Activated naive CD4-positive, alpha-beta T cell treated with Interleukin-2 at 50 U/mL for 16 hours (primary cell): Measurements from ENCODE around the gene PLEKHM3.
"Not testable (repeated sequence)": the region's sequence is repeated elsewhere in the genome, so short reads cannot be mapped to it uniquely, and the experiment has no call there.

Source experiments
- DNase-seq: peaks from one replicate; pipeline ENCODE4 v3.0.0-alpha.2; 2020

Gene PLEKHM3

DNA sequence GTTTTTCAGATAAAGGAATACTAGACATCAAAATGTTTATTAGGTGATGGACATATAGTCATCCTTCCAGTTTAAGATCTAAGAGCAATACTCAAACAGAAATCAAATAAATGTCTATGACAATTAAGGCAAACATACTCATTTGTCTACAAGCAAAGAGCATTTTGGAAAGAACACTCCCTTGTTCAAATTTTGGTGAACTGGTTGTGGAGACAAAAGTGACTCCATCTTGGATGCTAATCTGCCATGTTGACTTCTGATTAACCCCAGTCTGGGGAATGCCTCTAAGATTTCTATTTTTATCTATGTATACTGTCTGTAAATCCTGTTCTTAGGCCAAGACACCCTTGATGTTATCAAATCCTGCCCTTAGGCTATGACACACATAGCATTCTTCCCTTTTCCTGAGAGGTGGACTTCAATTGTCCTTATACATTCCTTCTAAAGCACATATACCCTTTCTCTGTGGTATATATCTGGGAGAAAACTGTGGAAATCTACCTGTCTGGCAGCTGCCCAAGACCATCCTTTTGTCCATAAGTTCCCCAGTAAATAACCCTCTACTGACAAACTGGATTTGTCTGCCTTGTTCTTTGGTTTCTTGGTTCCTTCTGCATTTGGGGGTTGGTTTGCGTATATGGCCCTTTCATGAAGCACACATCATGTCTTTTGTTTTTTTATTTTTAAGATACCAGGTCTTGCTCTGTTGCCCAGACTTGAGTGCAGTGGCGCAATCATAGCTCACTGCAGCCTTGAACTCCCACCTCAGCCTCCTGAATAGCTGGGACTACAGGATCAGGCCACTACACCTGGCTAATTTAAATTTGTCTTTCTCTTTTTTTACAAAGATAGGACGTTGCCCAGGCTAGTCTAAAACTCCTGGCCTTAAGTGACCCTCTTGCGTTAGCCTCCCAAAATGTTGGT, 12.5 kb upstream of the PLEKHM3 start:
- DNase-seq = no peak

DNA sequence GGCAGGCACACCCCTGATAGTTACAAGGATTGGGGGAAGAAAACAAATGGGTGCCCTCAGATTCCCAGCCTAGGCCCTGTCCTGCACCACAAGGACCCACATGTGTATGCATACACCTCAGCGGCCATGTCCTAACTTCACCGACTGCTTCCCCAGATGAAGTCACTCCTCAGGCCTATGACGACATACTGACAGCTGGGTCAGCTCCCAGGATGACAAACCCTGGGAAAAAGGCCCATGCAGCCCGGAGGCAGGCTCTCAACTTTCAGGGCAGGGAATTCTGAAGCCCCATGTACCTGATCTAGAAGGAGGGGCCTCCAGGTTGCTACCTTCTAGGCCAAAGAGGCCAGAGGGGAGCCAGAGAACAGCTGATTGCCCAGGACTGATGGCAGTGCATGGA, 11.0 kb upstream of the PLEKHM3 start:
- no peak for DNase-seq

DNA sequence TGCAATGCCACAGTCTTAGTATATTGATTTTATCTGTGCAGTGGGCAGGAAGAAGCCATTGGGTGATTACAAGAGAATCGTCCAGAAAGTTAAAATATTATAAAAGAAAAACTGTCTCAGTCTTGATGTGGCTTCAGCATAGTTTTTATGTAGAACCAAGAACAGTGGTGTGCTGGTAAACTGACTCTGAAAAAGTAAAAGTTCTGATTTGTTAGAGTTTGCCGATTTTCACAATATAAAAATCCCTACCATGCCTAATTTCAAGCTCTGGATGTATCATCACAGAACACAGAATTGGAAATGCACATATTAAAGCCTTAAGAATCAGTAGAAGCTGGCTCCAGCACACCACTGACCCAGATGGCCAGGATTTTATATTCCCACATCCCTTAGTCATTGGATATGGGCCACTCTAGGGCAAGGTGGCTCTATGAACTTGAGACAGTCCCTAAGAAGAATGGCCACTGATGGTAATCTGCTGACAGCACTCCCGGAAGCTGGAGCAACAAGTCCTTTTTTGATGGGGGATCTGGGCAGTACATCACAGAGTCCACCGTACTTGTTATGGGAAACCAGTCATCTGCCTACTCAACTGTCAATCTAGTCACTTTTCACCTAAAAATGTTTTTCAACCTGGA, 9.3 kb upstream of the PLEKHM3 start:
- DNase-seq = no peak

DNA sequence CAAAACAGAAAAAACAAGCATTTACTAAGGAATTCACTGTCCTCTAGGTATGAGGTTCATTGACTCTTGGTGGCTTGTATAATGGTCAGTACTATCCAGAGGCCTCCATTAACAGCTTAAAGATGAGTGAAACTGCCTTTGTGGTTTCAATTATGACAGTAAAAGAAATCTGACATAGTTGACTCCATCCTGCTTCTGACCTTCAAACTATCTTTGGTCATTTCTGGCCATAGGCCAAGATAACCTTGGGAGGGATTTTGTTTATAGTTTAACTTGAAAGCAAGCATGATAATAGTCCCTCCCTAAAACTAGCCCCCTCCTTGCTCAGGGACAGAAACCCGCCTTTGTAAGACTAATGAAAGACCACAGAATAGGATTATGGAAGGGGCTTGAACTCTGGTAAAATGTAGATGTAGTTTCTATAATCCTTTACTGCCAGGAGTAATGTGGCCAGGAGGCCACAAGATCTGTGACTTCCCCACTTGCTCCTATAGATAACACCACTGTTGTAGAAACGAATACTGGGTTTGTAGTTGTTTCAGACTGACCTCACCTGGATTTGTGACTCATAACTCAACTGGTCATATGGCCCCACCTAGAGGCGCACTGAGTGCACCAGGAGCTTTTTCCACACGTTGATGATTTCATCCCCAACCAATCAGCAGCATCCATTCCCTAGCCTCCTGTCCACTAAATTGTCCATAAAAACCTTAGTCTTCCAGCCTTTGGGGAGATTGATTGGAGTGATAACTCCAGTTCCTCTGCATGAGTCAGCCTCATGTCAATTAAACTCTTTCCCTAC, 8.6 kb upstream of the PLEKHM3 start:
- peak; percentile 10 for DNase-seq

DNA sequence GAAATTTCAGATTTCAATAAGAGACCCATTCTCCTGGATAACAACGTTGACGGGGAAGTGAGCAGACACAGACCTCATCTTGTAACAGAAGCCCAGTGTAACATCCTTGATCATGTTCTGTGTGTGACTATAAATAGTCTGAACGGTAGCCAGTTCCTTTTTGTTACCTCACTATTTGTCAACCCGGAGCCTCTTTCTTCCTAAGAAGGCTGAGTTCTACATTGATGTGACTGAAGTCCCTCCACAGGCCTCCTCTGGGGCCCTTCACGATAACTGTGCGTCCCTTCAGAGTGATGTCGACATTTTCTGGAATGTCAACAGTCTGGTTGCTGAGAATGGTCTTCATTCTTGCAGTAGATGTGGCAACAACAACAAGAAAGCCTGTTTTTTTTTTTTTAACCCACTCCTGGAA, 6.3 kb upstream of the PLEKHM3 start:
- no peak for DNase-seq

DNA sequence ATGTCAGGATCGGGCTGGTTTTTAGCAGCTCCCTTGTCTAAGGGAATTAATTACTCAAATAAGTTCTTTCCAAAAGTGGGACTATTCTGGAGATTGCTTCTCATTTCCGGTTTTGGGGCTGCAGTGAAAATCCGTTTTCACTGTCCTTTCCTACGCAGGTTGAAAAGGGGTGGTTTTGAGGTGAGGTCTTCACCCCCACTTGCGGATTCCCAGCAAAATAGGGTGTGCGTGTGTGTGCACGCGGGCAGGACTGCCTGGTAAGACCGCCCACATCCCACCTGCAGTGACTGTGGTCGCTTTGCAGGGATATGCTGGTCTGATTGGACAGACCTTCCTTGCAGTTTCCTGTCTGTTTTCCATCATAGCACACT, 472 bp upstream of the PLEKHM3 start:
- peak; percentile 45 for DNase-seq

DNA sequence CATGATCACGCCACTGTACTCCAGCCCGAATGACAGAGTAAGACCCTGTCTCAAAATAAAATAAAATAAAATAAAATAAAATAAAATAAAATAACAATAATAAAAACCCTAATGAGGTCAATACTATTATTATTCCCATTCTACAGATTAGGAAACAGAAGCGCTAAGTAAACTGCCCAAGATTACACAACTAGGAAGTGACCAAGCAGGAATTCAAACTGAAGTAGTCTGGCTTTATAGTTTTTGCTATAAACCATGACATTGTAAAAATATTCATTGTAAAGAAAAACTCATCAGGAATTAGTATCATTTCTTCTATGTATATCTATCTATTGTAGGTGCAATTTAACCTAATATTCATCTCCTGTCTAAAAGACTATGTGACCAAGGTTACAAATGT, 1.2 kb downstream of the PLEKHM3 start:
- no peak for DNase-seq

DNA sequence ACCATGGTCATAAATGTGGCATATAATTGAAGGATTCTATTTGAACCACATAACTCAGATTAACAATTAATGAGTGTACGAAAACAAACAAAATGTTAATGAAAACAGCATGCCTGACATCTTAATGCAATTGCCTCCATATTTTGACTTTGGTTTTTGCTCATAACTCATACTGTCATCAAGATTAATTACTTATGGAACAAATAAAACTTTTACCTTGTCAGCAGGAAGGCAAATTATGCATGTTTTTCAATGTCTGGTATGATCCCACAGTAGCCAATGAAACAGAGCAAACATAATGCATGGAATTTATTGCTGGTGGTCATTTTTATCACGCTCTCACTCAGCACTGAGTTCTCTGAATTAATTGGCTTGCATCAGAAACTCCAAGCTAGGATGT, 5.1 kb downstream of the PLEKHM3 start:
- DNase-seq = no peak

DNA sequence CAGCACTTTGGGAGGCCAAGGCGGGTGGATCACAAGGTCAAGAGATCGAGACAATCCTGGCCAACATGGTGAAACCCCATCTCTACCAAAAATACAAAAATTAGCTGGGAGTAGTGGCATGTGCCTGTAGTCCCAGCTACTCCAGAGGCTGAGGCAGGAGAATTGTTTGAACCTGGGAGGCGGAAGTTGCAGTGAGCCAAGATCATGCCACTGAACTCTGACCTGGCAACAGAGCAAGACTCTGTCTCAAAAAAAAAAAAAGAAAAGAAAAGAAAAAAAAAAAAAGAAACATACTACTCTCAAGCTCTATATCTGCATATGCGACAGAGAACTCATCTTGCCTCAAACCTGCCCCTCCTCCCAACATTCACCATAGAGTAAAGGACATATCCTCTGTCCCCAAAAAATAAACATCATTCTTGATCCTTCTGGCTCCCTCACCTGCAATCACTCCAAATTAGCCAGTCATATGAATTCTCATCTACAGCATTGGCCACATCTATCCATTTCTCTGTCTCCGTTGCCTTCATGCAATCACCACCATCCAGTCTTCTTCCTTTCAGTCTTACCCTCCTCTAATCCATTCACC, 7.1 kb downstream of the PLEKHM3 start:
- not testable (repeated sequence) for DNase-seq

DNA sequence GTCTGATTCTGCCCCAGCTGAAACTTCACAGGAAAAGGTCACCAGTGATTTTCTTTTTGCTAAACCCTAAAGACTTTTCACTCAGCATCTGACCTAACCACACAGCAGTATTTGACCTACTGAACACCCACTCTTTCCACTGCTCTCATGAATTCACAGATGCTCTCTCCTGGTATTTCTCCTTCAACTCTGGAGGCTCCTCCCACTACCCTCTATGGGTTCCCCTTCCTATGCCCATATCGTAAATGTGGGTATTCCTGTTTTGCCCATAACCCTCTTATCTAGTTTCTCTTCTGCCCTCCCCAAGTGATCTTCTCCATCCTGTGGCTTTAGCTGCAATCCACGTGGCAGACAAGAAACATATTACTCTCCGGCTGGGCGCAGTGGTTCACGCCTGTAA, 7.6 kb downstream of the PLEKHM3 start:
- no peak for DNase-seq

DNA sequence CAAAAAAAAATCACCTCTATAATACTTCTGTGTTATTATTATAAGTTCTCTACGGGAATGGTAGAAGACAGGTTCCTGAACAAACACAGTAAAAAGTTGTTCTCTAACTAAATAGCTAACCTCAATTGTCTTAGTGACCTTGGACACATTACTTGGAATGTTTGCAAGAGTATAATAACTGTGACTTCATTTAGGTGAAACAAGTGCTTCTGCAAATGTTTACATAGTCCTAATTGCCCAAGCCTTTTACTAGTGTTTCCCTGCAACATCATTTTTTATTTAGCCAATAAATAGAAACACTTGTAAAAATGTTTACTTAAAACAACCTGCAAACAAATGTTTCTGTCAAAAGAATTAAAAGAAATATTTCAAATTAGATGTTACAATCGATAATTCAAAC, 9.9 kb downstream of the PLEKHM3 start:
- DNase-seq = no peak

DNA sequence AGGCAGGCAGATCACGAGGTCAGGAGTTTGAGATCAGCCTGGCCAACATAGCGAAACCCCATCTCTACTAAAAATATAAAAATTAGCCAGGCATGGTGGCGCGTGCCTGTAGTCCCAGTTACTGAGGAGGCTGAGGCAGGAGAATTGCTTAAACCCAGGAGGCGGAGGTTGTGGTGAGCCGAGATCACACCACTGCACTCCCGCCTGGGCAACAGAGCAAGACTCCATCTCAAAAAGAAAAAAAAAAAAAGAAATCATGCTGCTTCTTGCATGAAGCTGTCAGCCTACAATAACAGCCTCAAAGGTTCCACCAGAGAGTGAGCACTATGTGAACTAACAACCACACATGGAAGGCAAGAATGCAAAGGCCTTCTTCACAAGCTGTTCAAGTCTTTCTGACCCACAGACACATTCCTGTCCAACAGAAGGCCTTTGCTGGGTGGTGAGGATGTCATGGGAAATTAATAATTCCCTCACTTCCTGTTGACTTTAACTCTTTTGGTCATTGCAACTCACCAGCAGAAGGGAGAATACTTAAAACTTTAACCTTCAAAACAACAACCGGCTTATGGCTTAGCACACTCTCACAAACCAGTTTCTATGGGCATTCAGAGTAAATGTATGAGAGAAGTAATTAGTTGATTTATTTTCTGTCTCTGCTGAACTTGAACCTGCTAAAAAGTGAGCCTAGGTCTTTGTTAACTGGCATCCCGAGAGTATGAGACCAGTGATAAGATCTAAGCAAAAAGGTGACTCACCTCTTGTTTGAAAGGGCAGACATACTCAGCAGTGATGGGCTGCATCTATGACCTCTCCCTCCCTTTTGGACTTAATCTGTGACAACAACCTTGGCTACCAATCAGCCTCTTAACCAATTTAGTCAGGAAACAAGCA, 11.8 kb downstream of the PLEKHM3 start:
- no peak for DNase-seq

DNA sequence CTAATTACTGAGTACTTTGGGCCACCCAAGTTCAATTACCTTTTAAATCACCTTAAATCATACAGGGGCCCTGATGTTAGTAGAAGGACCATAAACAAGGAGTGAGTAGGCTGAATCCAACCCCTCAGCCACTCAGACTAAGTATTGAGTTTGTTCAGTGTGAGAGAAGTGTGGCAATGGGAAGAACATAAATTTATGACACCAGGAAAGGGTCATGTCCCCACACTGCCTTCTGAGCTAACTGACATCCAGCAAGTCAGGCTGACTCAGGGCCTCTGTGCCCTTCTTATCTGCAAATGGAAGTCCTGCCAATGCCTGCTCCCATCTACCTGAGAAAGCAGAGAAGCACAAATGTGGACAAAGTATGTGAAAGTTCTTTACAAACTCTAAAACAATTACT, 12.9 kb downstream of the PLEKHM3 start:
- no peak for DNase-seq

DNA sequence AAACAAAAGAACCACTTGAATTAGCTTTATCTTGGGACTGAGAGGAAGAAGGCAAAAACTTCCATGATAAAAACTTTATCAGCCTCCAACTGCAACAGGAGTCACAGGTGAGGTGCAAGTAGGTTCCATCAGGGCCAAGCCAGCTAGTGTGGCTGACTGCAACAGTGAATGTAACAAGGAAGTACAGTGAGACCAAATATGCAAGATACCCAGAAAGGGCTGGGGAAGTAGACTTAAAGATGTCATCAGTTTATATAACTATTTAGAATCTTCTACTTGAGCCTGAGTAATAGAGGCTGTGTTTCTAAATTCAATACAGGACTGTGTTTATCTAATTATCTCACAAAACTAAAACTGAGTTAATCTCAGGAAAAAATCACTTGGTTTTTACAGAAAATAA, 14.8 kb downstream of the PLEKHM3 start:
- no peak for DNase-seq

DNA sequence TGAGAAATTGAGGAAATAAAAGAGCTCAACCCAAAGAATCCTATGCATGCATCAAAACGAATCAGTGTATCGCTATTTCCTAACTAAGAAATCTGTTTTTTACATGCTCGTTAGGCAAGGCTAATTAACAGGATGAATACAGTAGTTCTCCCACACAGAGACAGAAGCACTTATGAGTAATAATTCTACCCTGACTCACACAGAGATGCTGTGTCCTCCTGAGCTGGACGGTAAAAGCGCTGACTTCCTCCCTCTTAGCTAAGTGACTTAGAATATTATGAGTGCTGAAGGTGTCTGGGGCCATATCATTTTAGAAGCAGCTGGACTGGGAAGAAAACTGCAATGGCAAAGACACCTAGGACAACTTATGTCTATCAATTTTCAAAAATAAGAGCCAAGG, 18.5 kb downstream of the PLEKHM3 start:
- DNase-seq = no peak

DNA sequence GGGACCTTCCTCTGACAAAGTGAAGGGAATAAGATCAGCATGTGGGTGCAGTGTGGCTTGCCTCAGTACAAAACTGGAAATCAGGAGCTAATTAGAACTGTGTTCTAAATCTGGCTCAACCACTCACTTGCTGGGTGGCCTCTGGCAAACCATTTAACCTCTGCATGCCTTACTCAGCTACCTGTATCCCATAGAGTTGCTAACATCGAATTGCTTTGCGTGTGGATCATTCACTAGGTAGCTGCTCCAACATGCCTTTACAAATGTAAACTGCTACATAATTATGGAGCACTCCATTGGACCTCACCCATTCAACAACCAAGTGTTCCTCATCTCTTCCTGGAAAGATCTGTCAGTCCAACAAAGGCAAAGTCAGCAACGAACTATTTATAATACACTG, 19.0 kb downstream of the PLEKHM3 start:
- no peak for DNase-seq

DNA sequence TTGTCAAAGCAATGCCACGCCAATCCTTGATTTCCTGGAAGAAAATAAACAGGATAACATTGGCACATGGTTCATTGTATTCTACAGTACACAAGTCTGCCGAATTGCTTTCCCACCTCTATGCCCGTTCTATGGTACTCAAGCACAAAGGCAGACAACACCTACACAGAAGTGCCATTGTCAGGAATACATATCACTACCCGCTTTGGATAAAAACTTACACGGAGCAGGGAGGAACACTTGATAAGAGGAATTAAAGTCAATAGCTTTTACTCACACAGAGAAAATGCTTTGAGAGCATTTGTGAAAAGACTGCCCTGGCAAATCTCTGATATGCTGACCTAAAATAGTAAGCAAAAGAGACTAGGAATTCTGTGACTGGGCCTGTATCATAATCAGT, 23.4 kb downstream of the PLEKHM3 start:
- no peak for DNase-seq

DNA sequence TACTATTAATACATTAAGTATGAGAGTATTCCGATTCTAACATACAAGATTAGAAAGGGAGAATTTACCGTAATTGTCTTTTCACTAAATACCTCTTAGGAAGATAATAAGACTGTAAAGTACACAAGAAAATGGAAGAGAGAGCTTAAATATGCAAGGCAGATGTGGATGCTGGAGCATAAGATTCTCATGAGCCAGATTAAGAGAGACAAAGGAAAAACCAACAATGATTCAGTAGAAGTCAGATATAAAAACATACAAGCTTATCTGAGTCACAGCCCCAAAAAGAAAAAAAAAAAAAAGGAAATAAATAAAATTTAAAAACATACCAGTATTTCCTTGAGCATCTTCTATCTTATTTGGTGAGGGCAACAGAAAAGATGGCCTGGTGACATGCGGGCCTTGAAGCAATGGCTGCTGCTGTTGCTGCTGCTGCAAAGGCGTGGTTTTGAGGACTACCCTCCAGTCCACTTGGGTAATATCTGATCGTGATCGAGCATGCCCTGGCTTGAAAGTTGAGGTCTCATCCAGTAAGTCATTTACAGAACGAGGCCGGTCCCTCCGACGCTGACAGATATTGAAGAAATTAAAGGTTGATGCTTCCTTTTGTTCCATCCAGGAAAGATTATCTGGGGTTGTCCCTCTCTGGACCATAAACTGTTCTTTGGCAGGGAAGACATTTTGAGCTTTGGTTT, 24.5 kb downstream of the PLEKHM3 start:
- no peak for DNase-seq

DNA sequence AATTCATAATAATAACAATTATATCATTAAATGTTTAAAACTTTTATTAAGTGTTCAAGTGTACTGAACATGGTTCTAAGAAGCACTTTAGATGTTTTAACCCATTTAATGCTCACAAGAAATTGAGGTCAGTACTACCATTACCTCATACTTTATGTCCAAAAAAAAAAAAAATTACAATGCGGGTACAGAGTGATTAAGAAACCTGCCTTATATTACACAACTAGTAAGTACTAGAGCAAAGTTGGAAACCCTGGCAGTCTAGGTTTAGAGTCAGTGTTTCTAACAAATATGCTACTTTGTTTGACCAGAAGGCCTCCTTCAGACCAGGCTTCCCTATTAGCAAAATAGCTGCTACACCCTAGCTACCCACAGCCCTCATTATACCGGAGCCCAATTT, 28.5 kb downstream of the PLEKHM3 start:
- DNase-seq = no peak

DNA sequence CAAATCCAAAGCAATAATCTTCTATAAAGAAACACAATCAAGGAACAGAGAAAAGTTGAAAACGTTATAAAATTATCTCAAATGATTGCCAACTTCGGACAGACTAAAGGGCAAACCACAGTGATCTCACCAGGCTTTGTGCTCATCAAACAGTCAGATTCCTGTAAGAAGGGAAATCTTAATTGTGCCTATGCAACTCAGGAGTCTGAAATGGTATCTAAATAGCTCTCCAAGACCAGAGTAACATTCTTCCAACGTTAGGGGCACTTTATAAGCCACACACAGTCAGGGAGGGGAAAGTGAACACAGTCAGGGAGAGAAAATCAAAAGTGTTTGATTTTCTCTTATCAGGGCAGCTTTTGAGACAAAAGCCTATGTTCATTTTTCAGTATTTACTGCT, 29.4 kb downstream of the PLEKHM3 start:
- DNase-seq = no peak

DNA sequence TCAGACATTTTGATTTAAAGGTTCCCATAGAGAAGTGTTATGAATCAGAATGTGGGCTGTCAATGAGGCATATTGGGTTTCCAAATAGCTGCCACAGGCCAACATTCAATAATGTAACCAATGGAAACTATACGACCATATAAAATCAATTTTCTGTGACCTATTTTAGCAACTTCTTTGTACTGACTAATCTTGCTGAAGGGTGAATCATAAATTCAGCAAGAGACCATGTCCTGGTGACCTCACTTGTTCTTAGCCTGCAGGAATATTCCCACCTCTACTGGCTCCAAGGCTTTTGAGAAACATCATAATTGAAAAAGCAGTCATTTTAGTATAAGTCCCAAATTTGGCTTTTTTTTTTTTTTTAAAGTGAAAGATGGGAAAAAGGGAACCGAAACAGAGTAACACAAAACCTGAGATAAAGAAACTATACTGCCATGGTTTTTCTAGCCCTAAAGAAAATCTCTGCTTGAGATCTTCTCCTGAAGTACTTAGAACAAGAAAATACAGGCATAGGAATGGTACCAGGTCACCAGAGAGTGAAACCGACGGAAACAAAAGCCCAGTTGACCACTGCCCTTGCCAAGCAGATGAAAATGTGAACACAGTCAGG, 32.1 kb downstream of the PLEKHM3 start:
- no peak for DNase-seq
